ENCODE measurements around the gene CALML4.

- TF ChIP-seq EZH2phosphoT487 (IDR thresholded peaks at IDR 0.05; ENCODE audit: unreplicated experiment) (no peak), CTCF (conservative IDR thresholded peaks at IDR 0.05; ENCODE audit: low read depth in 2 of 2) (no peak), POLR2AphosphoS5 (IDR thresholded peaks at IDR 0.05; ENCODE audit: low read depth) (no peak), CREB1 (CRISPR knock-in tag; IDR thresholded peaks at IDR 0.05; ENCODE audit: low read depth) (no peak)
Observed at GRCh38 chr15:68224108-68224507, 19.0 kb upstream of the CALML4 start.
